ENCODE data around the gene TANC1.

Gene TANC1

DNA sequence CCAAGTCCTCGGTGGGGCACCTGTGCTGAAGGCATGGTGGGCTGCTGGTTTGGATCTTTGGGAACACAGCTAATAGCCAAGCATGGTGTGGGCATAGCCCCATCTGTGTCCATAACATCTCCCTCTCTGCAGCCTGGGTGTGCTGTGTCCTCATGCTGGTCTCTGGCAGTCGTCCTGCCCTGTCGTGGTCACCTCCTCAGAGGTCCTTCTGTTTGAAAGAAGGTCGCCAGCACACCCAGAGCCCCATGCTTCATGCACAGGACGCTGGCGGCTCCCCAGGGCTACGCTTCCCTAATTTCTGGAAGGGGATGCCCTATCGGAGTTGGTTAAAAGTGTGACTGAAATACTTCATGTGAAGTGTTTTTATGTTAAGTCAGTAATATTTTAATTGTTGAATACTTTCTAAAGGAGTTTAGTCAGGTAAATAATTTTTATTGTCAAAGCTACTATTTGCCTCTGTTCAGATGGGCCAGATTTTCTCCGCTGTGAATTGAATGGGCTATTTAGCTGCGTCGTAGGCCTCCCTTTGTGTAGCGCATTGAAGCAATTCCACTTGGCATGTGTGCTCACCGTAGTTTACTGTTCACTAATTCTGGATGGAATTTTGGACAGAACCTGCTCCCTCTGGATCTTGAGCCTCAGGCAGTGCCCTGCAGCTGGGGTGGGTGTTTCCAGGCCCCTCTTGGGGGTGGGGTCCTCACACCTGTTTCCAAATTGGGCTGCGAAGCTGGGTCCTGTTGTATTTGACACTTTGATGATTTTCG is 236.1 kb downstream of the TANC1 start:
- no peak for DNase-seq

GRCh38 chr2:159206736-159207380 is 238.4 kb downstream of the TANC1 start:
- DNase-seq: no peak

DNA sequence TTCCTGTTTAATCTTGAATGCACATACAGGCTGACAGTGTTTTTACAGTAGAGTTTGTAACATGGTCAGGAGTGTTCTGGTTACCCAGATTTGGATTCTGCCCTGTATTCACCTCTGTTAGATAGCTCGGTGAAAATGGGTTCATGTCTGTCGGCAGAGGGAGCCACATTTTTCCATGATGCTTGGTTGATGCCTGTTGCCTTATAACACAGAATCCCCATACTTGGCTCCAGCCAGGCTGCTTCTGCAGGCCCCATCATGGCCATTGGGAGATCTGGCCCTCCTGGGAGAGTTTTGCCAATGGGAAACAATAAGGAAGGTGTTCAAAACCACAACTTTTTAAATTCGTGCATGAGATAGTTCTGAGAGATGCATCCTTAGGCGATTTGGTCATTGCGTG is 240.0 kb downstream of the TANC1 start:
- DNase-seq: no peak

DNA sequence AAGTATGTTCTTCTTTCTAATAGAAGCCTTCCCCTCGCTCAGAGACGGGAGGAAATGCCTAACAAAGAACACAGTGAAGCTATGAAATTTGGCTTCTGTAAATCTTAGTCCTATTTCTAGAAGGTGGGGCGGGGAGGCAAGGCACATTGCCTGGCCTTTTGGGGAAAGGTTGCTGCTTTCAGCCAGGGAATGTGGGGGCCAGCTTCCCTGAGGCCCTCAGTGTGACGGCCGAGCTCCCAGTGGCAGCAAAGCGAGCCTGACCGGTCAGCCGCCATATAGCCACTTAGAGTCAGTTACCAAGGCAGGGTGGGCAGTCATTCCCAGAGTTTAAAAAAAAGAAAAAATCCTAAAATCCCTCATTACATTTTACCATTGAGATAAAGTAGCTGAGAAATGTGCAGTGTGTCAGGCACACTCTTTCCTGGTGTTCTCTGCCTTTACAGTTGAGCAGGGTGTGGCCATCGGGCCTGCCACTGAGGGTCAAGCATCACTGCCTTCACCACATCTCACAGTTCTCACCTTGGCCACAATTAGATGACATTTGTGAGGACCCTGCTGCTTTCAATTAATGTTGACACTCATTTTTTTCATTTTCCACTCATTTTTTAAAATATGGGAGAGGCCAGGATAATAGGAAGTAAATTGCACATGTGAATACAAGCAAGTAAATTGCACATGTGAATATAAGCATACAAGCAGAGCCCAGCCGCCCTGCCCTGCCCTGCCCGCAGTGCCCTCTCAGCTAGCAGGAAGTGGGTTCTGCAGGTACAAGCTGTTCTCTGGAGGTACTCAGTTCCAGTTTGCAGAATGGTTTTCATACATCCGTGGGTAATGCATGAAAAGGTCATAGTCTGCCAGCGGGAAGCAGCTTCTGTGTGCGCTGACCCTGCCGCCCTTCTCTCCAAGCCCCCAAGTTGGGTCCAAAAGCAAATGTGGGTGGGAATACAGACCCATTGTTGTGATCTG is 241.2 kb downstream of the TANC1 start:
- no peak for DNase-seq

DNA sequence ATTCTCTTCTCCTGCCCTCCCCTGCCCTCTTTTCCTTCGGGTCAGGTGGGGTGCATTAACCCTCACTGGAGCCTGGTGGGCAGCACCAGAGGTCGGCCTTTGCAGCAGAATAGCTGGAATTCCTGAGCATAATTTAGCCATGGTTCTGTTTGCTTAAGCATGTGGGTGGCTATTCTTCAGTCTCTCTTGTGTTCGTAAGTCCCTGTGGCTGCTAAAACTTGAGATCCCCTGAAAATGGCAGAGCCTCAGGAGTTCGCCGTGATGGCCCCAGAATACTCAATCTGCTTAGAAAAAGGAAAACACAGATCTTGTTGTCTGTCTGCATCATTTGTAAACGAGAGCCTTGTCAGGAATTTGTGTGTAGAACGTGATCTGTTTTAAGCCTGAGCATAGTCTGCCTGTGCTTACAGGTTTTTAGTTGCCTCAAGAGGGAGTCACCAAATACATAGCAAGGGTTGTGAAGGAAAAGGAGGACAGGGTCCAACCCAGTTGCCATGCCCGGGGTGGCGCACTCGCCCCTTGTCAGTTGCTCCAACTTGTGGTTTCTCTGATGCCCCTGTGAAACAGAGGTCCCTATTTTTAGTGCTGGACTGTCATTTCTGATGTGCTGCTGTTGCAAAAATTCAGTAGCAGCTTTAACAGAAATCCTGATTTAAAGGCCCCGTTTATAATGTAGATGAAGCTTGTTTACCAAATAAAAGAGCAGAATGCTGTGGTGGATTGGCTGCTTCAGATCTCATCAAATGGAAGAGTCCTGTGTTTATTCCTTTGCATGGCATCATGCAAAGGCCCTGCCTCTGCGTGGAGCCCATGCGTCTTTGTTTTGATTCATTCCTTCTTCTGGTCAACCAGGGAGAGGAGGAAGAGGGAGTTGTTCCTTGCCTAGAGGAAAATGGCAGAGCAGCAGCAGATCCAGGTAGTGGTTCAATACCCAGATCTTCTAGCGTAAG is 243.3 kb downstream of the TANC1 start:
- no peak for DNase-seq

GRCh38 chr2:159213296-159213695 is 244.9 kb downstream of the TANC1 start:
- DNase-seq: no peak

DNA sequence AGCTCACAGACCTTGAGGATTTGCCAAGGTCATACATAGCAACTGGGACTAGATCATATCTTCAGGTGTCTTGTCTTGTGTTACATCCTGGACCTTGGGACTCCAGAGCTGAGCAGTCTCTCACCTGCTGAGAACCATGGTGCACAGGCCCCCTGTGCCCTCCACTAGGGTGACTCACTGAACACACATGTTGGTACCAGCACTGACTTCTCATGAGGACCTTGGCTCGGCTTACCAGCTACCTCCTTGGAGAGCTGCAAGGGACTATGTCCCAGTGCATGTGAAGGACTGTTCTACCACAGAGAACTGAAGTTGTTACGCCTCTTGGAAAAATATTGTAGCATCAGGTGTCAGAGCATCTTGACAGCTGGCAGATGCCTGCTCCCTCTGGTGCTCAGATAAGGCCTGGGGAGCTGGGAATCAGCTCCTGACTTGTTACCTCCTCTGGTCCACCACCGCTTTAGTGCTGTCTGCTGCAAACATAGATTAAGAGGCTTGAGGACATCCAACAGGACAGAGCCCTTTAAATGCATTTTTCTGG is 246.0 kb downstream of the TANC1 start:
- peak; percentile 20 for DNase-seq

DNA sequence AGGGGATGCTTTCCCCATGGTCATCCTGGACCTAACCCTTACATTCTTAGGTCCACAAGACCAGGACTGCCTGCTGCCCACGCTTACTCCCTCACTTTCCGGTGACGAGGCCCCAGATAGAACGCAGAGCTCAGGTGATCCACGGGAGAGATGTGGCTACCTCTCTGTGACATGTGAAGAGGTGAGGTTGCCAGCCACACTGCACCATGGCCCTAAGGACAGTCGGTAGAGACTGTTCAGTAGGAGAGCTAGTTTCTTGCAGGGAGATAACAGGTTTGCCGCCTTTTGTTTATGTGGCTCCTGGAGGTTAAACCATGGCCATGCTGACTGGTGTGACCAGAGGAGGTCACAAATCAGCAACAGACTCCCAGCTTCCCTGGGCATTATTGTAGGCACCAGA is 246.7 kb downstream of the TANC1 start:
- no peak for DNase-seq

DNA sequence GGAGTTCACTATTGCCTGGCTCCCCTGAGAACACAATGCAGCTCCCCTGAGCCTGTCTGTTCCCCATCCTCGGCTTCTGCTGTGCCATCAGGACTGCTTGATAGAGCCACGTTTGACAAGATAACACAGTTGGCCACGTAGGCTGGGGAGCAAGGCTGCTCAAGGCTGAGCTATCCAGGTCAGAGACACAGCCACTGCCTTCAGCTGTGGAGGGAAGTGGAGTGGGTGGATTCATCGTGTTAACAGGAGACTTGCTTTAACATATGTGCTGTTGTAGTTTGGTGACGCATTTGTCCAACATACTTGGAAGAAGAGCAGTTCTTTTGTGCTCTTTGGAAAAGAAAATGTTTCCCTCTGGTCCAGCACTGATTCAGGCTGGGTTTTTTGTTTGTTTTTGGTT is 249.2 kb downstream of the TANC1 start:
- no peak for DNase-seq

DNA sequence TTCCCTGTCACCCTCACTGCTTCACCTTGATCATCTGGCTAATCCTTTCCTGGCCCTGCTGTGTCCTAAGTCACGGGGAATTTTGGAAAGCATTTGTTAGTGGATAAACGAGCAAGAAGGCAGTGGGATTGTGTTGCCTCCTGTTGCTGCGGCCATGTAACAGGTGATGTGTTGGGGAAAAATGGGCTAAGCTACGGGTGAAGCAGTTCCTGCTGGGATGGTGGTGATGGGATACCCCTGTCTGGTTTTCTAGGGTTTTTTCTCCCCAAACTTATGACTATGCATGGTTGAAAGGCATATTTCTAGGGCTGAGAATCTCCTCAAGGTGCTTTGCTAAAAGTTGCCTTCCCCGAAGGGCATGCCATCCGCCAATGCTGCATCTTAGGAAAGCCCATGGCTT is 249.9 kb downstream of the TANC1 start:
- DNase-seq: no peak

DNA sequence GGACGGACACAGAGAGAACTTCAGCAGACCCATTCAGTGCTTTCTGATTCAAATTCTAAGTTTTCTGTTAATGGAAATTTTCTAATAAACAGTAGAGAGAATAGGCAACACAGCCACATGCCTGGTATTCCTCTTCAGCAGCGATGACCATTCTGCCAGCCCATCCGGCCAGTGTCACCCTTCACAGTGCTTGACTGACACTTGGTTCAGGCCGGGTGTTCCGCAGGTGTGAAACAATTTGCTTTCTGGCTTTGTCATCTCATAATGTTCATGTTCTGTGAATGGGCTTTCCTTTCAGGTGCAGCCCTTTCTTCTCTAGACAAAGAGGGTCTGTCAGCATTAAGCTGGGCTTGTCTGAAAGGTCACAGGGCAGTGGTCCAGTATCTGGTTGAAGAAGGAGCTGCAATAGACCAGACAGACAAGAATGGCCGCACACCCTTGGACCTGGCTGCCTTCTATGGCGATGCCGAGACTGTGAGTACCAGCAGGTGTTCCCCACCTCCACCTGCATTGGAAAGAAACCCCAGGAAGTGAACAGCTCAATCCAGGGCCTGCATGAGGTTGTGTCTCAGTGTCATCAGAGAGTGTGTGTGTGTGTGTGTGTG is 251.1 kb downstream of the TANC1 start:
- DNase-seq: no peak

DNA sequence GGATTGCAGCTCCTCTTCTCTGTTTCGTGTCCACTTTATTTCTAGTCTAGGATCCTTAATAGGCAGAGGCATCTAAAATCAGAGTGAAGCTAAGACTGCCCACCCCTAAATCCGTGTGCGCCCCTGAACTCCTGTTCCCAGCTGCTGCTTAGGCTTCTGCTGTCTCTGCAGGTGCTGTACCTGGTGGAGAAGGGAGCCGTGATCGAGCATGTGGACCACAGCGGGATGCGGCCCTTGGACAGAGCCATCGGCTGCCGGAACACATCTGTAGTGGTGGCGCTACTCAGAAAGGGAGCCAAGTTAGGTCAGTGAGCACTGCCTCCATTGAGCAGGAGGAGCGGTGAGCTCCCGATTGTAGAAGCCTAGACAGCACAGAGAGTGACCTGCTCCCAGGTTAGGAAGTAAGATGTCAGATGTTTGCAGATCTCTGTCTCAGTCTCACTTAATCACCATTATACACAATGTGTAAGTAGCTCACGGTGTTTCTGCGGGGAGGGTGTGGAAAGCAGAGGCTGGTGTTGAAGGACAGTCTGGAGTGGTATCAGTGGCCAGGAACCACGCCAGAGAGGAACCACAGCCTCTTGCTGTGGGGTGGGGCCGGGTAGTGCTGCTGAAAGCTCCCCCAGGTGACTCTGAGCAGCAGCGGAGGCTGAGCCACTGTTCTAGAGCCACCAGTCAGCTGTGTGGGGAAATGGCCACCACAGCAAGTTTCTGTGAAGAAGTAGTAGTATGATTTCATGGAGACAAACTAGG is 255.8 kb downstream of the TANC1 start:
- no peak for DNase-seq

DNA sequence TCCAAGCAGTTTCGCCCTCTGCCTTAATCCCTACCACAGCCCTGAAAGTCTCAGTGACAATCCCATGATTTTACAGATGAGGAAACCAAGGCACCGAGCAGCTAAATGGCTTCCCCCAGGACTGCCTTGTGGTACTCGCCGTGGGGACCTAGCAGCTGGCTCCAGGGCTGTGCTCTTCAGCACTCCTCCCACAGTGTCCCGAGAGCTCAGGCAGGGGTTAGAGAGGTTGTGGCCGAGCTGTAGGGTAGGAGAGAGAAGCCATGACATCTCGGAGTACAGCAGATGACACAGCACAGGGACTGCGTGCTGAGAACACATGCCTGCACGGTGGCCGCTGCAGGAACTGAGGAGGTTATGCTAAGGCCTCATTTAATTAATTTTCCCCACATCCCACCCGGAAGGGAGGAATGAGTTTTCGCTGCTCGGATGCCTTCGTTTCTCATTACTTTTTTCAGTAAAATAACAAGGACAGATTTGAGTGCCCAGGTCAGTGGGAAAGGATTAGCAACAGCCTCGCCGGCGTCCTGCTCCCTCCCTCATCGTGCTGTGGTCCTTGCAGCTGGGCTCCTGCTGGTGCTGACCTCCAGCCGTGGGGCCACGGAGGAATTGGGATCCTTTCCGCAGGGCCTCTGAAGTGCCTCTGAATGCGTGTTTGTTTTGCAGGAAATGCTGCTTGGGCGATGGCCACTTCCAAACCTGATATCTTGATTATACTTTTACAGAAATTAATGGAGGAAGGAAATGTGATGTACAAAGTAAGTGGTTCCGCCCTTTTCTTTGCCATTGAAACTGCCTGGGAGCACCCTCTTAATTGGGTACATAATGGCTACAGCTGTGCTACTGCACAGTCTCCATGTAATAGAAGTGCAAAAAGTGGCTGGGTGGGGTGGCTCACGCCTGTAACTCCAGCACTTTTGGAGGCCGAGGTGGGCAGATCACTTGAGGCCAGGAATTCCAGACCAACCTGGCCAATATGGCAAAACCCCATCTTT is 256.9 kb downstream of the TANC1 start:
- DNase-seq: peak; percentile 73

GRCh38 chr2:159226059-159226461 is 257.6 kb downstream of the TANC1 start:
- peak; percentile 97 for DNase-seq

DNA sequence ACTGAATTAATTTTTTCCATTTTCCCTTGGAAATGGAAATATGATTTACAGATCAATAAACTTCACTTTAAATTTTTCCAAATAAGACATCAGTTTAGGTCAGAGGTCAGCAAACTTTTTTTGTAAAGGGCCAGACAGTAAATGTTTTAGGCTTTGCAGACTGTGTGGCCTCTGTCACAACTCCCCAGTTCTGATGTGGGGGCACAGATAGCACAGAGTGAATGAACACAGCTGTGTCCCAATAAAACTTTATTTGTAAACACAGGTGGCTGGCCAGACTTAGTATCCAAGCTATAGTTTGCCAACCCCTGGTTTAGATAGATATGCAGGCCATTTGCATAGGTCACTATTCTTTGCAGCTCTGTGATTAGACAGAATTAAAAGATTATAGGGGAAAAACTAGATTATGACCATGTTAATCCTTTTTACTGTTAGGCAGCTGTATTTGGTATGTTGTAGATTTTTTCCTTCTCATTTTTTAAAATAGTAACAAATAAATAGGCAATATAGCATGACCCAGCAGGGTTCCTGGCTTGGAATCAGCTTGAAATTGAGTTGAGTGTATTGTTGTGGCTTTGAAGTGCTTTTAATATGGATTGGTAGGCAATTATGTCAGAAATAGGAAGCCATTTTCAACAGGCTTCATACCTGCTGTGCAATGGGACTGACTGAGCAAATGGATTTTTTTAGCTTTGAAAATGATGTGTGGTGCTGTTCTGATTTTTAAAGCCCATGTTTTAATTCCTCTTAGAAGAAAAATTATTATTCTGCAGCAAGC is 258.4 kb downstream of the TANC1 start:
- DNase-seq: peak; percentile 54

- no peak for DNase-seq
Measured at GRCh38 chr2:159227467-159227866, 259.0 kb downstream of the TANC1 start.

DNA sequence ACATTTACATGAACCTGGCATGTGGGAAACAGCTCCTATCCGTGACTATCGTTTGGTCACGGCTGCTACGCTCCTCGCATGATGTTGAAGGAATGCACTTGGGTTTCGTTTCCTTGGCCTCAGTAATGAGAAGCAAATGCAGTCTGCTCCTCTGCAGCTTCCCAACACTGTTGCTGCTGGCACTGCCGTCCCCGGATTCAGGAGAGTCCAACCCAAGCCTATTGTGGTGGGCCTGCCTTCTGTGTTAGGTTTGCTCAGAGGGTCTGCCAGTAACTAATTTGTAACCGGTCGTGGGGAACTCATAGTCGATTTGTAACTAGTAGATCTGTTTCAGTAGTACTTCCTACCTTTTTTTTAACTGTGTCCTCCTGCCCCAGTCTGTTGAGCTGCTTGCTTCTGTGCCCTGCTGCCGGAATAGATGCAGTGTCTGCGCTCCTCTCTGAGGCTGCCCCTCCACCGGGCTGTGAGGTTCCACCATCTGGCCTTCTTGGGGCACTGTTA is 259.7 kb downstream of the TANC1 start:
- no peak for DNase-seq

- no peak for DNase-seq
Measured at GRCh38 chr2:159229476-159230144, 261.2 kb downstream of the TANC1 start.

Measured in DMS79 (cell line).